IPS-NIHi7 (cell line): ENCODE measurements around the gene GTPBP3.

ENCODE experiments used
- DNase-seq: peaks from one replicate; pipeline ENCODE4 v3.0.0; 2012; ENCODE audit warnings: mixed read lengths; ENCODE audit errors: extremely low spot score

Gene GTPBP3

GRCh38 chr19:17327654-17328516, 9.5 kb upstream of the GTPBP3 start:
- DNase-seq: peak; percentile 94

- DNase-seq: peak; percentile 41
Observed at GRCh38 chr19:17328517-17329365, 8.6 kb upstream of the GTPBP3 start.

- DNase-seq: no peak
Observed at GRCh38 chr19:17329366-17330261, 7.7 kb upstream of the GTPBP3 start.

DNA sequence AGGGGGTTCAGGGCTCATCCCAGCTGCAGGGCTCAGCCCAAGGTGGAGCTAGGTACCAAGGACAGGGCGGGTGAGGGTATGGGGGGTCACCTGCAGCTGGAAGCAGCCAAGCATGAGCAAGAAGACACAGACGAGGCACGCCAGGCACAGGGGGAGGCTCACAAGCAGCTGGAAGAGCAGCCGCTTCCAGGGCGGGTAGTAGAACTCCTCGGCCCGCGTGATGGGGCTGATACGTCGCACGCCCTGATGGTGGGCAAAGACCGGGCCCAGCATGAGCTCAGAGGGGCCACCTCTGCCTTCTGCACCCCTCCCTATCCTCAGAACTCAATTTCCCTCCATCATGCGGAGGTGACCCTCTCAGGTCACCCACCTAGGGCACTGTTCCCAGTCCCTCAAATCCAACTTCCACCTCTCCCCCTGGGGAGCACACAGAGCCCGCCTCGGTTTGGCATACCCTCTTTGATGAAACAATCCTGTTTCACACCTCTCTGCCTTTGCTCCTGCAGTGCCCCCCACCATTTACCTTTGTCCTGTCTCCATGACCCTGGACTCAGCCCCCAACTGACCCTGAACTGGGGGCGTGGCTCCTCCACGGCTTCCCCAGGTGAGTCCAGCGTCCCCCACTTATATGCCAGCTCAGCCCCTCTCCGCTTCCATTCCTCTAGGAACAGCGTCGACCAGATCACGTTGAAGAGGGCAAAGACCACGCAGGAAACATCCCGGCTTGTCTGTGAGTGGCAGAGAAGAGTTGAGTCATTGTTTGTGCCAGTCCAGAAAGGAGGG, 6.9 kb upstream of the GTPBP3 start:
- no peak for DNase-seq

DNA sequence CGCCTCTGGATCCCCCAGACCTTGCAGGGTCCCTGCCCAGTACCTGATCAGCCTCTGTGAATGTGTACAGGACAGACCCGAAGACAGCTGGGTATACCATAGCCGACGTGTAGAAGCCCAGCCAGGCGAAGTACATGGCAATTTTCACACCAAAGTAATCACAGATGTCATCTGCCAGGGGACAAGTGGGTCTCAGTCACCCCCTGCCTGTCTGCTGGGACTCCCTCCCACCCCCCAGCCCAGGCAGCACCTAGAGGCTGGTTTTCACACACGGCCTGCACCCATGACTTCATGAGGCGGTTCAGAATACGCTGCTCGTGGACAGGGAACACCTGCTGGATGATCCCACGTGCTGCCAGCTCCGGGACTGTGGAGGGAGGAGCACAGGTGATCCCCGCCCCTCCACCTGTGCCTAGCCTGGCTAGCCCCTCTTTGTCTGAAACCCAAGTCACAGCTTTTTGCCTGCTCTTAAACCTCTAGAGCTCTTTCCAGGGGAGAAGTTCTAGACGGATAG, 6.3 kb upstream of the GTPBP3 start:
- no peak for DNase-seq

DNA sequence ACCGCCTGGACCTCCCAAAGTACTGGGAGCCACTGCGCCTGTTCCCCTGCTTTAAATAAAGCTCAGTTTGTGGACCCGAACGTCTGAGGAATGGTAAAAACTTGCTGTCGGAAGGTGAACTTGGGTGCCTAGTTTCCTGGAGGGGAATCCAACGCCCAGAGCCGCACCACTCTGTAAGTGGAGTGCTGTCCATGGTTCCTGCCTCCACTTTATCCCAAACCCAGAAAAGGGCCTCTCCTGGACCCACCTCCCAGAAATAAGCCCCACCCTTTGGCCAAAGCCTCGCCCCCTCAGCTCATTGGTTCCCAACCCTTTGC, 5.0 kb upstream of the GTPBP3 start:
- no peak for DNase-seq

- peak; percentile 71 for DNase-seq
Observed at GRCh38 chr19:17332677-17333581, 4.4 kb upstream of the GTPBP3 start.

GRCh38 chr19:17333611-17334413, 3.5 kb upstream of the GTPBP3 start:
- DNase-seq: peak; percentile 47

GRCh38 chr19:17334414-17335409, 2.6 kb upstream of the GTPBP3 start, which contains the start of gene ANO8:
ANO8 (minus strand) TSS chr19:17334855; CDS start chr19:17334670, 185 bp downstream.
- DNase-seq: peak; percentile 83

DNA sequence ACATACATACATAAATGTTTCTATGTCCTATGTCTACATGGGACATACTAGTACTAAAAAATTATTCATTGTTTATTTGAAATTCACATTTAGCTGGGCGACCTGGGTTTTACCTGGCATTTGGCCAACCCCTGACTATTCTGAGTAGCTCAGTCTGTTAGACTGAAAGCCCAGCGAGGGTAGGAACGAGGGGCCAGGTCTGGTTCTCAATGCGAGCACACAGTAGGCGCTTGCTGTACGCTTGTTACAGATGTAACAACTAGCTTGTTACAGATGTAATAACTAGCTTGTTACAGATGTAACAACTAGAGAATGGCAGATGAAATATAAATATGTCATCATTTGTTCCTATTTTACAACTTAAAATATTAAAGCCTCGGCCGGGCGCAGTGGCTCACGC, 1.8 kb upstream of the GTPBP3 start:
- DNase-seq: no peak

DNA sequence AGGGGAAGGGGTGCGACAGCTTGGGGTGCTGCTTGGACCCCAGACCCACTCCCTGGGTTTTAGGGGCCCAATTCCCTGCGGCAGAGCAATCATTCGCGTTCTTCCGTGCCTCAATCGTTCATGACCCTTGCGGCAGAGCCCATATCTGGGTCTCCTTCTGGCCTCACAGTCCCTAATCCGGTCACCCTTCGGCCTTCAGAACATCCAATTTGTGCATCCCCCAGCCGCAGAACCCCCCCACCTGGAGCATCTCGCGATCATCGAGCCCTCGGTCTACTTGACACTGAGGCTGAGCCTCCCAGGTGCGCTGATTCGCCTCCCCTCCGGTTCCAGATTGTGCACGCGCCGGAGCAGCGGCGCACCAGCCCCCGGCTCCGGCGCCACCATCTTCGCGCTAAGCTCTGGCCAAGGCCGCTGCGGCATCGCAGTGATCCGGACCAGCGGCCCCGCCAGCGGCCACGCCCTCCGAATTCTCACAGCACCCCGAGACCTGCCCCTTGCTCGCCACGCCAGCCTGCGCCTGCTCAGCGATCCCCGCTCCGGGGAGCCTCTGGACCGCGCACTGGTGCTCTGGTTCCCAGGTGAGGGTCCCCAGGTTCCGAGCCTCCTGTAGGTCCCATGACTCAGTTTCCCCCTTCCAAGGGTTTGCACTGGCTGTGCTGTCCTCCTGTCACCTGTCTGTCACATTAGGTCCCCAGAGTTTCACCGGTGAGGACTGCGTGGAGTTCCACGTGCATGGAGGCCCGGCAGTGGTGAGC, 501 bp downstream of the GTPBP3 start:
- no peak for DNase-seq

- no peak for DNase-seq
Observed at GRCh38 chr19:17338433-17339078, 1.2 kb downstream of the GTPBP3 start.

DNA sequence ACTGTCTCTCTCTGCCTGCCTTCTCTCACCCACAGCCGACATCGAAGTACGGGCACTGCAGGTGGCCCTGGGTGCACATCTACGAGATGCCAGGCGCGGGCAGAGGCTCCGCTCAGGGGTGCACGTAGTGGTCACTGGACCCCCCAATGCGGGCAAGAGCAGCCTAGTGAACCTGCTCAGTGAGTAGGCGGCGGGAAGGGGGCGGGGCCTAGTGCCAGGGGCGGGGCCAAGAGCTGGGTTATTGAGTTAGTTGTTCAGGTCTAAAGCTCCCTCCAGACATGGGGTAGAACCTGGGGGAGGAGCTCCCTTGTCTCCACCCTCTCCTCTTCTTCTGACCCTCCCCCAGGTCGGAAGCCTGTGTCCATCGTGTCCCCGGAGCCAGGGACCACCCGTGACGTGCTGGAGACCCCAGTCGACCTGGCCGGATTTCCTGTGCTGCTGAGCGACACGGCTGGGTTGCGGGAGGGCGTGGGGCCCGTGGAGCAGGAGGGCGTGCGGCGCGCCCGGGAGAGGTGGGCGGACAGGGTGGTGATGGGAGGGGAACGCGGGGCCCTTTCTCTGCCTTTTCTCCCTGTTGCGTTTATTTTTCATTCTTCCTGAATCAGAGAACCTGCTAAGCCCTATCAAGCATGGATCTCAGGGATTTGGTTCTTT, 1.9 kb downstream of the GTPBP3 start:
- peak; percentile 59 for DNase-seq

GRCh38 chr19:17340302-17340870, 3.0 kb downstream of the GTPBP3 start:
- peak; percentile 81 for DNase-seq

DNA sequence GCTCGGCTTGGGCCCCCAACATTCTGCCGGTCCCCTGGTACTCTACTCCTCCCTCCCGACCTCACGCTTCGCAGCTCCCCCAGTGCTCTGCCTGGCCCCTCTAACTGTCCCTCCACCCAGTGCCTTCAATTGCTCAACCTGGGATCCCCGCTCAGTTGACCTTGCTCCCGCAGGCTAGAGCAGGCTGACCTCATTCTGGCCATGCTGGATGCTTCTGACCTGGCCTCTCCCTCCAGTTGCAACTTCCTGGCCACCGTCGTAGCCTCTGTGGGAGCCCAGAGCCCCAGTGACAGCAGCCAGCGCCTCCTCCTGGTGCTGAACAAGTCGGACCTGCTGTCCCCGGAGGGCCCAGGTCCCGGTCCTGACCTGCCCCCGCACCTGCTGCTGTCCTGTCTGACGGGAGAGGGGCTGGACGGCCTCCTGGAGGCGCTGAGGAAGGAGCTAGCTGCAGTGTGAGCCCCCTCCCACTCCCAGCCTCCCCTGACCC, 3.6 kb downstream of the GTPBP3 start:
- no peak for DNase-seq
